ENCODE measurements around the gene AURKB.
"Not testable (repeated sequence)": the region's sequence is repeated elsewhere in the genome, so short reads cannot be mapped to it uniquely, and the experiment has no call there.

Gene AURKB

DNA sequence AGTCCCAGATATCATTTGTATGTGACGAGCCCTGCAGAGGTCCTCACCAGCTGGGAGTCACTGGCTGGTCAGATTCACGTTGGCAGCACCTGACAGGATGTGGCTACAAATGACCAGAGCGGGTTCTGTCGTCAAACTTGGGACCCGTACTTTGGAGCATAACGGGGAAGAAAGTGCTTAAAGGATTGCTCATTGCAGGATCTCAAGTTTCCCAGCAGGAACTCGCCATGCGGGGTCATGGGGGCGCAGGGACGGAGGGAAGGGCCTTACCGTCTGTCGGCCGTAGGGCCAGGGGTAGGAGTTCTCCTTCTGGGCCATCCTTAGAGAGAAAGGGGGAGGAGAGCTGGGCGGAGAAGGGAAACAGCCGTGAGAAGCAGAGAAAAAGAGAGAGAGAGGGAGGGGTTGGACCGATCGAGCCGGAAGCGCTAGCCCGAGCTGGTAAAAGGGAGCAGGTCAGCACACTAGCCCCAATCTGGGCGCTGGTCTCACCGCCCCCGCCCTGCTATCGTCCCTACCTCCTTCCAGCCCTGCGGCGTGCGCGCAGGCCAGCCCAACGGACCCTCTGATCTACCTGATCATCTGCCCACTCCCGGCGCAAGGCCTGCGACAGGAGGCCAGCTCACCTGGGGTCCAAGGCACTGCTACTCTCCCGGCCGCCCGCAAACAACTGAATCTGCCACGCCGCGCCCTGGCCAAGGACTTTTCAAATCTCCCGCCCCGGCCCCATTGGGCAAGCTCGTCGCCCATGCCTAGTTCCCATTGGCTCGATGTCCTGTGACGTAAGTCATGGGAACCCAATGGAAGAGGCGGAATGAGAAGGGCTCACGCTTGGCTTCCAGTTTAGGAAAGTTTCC is at the start of gene AURKB:
Gene AURKB (minus strand): TSS at position 669 of the 854 bp plus-strand sequence. CDS start 351 bp downstream, at position 318.
- DNase-seq (ENCODE audit: low spot score), result peak; percentile 96

DNA sequence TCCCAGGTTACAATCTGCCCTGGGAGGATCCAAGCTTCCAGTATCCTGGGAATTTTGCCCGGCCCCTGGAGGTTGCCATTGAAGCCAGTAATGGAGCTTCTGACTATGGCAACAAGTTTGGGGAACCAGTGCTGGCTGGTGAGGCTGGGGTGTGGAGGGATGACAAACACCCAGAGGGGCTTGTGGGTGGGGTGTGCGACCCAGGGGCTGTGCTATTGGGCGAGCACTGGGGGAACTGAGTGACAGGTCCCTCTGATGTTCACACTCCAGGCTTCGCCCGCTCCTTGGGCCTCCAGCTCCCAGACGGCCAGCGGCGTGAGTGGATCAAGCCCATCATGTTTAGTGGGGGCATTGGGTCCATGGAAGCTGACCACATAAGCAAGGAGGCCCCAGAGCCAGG is 47.4 kb upstream of the AURKB start:
- no peak for DNase-seq (ENCODE audit: low spot score)

DNA sequence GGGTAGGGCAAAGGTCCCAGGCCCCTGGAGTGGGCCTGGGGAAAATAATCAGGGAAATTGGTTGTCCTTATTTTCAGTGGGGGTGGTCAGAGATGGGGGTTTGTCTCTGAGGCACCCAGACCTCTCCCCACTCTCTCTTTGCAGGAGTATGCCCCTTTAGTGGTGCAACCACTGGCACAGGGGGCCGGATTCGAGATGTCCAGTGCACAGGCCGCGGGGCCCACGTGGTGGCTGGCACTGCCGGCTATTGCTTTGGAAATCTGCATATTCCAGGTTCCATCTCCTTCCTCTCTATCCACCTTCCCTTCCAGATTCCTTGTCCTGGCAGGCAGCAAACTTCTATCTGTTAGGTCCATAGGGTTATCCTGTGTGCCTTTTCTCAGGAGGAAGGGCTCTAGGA is 46.3 kb upstream of the AURKB start:
- DNase-seq (ENCODE audit: low spot score), result no peak

DNA sequence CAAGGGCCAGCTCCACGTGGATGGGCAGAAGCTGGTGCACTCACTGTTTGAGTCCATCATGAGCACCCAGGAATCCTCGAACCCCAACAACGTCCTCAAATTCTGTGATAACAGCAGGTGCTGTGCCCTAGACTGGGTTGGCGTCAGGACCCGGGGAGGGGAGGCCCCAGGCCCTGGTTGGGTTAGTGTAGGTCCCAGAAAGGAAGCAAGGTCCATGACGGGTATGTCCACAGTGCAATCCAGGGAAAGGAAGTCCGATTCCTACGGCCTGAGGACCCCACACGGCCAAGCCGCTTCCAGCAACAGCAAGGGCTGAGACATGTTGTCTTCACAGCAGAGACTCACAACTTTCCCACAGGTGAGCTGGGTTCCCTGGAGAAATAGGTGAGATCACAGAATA is 45.9 kb upstream of the AURKB start:
- DNase-seq (ENCODE audit: low spot score), result no peak

DNA sequence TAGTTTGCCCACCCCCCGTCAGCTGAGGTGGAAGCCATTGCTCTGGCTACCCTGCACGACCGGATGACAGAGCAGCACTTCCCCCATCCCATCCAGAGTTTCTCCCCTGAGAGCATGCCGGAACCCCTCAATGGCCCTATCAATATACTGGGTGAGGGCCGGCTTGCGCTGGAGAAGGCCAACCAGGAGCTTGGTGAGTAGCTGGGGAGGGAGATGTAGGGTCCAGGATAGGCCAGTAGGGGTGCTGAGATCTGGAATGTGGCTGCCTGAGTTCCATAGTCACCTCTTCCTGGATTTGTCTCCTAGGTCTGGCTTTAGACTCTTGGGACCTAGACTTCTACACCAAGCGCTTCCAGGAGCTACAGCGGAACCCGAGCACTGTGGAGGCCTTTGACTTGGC is 45.1 kb upstream of the AURKB start:
- no peak for DNase-seq (ENCODE audit: low spot score)

DNA sequence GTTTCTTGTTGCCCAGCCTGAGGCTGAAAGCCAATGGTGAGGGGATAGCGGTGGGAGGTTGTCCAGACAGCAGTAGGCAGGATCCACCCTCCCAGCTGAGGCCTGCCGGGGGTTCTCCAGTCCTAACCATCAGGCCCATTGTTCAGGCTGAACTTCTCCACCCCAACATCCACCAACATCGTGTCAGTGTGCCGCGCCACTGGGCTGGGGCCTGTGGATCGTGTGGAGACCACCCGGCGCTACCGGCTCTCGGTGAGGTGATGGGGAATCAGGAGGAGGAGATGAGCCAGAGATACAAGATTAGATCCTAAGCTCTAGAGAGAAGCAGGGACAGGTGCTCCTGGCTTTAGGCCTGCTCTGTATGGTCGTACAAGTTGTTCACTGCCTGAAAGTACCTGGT is 44.5 kb upstream of the AURKB start:
- DNase-seq (ENCODE audit: low spot score), result no peak

DNA sequence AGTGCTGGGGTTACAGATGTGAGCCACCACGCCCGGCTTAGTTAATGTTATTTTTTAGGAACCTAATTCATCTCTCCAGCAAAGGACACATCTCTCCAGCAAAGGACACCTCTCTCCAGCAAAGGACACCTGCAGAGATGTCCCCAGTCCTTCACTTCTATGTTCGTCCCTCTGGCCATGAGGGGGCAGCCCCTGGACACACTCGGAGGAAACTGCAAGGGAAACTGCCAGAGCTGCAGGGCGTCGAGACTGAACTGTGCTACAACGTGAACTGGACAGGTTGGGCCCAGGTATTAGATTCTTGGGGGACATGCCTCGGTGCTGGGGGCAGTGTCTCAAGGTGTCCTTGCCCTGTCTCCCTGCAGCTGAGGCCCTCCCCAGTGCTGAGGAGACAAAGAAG is 43.4 kb upstream of the AURKB start:
- peak; percentile 31 for DNase-seq (ENCODE audit: low spot score)

DNA sequence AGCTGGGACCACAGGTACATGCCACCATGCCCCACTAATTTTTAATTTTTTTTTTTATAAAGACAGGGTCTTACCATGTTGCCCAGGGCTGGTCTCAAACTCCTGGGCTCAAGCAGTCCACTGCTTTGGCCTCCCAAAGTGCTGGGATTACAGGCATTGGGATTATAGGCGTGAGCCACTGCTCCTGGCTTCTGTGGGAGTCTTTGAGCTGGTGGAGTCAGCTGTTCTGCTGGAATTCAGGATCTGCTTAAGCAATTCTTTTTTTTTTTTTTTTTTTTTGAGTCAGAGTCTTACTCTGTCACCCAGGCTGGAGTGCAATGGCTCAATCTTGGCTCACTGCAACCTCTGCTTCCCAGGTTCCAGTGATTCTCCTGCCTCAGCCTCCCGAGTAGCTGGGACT is 41.0 kb upstream of the AURKB start:
- not testable (repeated sequence) for DNase-seq (ENCODE audit: low spot score)

DNA sequence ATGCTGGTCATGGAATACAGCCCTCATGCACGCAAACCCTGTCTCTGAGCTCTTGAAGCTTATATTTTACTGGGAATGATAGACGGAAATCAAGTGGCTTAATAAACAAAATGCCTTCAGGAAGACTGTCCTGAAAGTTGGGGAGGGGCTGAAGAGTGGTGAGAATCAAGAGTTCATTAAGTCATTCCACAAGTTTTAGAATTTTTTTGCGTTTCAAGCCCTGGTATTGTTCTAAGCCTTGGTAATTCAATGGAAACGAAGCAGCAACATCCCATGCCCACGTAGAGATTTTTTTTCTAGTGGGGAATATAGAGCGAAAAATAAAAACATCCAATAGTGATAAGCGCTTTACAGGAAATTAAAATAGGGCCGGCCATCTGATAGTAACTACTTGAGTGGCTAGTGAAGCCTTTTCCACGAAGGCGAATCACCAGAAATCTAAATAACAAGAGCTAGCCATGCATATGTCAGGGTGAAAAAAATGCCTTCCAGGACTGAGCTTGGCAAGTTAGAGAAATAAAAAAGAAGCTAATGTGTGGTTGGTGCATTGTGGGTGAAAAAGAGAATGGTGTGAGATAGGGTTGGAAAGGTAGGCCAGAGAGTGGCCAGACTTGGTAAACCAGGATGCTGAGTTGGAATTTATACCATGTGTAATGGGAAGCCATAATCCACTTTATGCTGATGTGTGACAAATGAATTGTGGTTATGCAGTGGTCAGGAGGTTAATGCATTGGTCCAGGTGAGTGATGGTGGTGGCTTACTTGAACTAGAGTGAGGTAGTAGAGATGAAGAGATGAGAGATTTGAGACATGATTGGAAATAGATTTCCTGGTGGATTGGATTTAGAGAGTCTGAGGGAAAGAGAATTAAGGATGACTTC is 39.5 kb upstream of the AURKB start:
- DNase-seq (ENCODE audit: low spot score), result no peak

DNA sequence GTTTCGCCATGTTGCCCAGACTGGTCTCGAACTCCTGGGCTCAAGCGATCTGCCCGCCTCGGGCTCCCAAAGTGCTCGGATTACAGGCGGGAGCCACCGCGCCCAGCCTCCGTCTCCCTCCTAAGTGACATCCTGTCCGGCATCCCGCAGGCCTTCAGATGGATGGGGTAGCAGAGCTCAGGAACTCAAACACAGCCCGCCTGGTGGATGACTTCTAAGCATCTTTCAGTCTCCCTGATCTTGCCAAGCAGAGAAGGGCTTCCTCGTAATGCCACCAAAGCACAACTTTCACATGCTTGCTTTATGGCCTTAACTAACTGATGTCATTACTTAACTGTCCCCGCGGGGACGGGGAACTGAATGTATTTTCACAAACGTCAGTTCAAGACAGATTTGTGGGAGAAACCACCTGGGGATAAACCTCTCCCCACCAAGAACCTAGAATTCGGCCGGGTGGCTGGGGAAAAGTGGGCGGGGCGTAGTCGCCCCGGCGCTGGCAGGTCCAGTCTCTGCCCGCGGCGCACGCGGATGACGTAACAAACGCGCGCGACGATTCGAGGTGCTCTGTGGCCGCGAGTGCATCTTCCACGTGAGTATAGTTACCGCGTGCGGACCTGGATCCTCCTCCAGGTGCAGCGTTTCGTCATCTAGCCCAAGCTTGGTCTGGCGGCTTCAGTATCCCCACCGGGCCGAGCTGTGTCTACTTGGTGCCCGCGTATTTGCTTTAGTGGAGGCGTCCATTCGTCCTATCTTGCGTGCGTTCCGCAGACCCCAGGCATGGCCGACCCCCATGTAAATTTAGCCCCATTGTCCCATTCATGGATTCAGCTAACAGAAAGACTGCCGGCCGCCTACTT is 38.6 kb upstream of the AURKB start, which contains the start of gene PFAS:
Gene PFAS (plus strand): TSS at position 539 of the 857 bp plus-strand sequence. CDS start 4,649 bp downstream, outside the sequence.
- peak; percentile 96 for DNase-seq (ENCODE audit: low spot score)

DNA sequence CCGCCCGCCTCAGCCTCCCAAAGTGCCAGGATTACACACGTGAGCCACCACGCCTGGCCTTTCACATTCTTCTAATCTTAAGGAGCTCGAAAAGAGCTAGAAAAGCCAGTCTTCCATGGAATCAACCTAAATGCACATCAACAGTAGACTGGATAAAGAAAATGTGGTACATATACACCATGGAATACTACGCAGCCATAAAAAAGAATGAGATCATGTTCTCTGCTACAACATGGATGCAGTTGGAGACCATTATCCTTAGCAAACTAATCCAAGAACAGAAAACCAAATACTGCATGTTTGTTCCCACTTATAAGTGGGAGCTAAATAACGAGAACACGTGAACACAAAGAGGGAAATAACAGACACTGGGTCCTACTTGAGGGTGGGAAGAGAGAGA is 34.4 kb upstream of the AURKB start:
- no peak for DNase-seq (ENCODE audit: low spot score)

DNA sequence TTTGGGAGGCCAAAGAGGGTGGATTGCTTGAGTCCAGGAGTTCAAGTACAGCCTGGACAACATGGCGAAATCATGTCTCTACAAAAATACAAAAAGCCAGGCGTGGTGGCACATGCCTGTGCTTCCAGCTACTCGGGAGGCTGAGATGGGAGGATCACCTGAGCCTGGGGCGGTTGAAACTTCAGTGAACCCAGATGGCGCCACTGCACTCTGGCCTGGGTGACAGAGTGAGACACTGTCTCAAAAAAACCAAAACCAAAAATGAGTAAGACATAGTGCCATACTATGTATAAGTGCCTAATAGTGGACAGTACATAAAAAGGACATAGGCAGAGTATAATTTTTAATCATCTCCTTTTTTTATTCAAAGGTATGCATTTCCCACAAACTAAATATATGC is 33.5 kb upstream of the AURKB start:
- no peak for DNase-seq (ENCODE audit: low spot score)

DNA sequence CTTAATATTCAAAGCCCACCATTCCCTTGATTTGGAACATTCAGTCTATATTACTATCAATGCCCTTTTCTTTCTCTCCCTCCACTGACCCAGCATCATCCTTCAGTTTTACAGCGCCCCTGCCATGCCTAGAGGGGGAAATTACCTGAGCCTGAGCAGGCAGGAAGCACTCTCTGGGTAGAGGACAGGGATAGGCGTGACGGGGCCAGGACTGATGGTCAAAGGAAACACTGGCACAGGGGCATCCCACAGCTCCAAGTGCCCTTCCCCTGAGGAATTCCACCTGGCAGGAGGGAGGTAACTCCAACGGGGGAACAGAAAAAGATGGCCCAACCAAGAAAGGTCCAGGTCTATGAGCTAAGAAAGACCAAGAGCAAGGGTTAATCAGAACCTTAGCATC is 27.5 kb upstream of the AURKB start:
- DNase-seq (ENCODE audit: low spot score), result no peak

DNA sequence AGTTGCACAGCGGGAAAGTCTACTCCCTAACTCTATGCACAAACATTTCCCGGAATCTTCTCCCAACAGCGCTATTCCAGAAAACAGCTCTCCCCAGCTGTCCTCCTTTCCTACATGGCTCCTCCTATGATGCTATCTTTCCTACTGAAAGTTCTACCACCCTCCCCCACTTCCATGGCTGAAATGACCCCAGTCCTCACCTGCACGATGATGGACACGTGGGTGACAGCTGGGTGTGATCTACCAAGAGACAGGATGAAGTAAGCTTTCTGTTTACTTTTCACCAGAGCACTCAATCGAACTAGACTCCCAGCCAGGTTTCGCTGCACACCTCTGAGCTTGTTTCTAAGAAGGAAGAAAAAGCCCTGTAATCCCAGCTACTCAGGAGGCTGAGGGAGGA is 26.8 kb upstream of the AURKB start:
- DNase-seq (ENCODE audit: low spot score), result no peak

DNA sequence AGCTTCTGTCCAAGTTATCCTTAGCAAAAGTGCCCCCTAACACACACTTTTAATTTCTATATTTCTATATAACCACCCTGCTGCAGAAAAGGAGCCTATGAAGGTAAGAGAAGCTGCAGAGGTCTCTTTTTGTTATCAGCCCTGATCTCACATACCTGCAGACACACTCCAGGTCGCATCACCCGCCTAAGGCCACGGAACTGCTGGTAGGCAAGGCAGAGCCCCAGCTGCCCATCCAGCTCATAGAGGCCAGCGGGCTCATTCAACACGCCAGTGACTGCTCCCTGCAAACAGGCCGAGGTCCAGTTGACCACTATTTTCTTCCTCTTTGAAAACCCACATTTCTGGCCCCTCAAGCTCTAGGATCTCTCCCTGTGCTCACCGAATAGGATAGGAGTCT is 25.3 kb upstream of the AURKB start:
- DNase-seq (ENCODE audit: low spot score), result no peak

DNA sequence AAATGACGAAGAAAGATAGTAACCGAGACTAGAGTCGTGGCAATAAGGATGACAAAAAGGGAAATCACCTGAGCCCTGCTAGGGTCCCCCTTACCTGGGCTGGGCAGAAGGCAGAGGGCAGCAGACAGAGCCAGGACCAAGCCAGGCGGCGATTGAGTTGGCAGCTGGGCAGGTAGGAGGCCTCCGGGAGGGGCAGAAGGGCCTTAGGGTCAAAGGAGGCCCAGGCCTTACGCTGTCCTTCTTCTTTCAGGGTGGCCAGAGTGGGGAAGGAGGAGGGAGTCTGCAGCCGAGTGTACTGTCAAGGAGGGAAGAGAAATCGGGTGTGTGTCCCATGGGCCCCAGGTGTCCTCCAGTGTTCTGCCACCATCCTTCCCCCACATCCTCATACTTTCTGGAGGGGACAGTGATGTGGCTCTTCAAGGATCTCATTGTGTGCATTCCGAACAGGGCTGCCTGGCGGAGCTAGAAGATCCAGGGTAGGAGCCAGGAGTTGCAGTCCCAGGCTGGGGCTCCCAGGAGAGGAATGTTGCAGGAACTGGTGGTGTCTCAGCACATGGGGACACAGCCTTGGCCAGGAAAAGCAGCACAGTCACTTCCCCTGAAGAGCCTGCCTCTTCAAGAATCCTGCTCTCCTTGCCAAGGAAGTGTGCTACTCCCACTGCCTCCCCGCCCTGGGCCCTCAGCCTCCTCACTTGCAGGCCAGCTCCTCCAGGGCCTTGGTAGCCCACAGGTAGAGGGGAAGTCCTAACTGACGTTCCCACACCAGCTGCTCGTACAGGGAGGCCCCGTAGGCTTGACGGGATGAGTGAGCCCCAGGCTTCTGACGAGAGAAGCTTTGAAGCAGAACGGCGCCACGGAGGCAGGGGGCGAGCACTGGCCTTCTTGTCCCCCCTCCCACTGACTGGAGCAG is 24.2 kb upstream of the AURKB start:
- DNase-seq (ENCODE audit: low spot score), result no peak

DNA sequence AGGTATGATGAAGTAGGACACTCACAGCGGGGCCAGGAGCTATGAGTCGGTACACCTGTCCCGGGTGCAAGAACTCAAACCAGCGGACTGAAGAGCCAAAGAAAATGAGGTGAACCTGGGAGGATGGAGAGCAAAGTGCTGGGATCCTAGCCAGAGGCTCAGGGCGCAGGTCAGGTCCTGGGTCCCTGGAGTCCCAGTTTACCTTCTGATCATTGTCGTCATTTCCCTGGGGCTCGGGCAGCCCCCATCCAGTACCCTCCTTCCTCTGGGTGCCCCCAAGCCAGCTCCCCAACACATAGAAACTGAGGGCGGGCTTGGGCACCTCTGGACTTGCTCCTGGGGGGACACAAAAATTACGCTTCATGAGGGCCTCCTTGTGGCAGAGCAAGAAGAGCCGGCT is 21.3 kb upstream of the AURKB start:
- DNase-seq (ENCODE audit: low spot score), result no peak

DNA sequence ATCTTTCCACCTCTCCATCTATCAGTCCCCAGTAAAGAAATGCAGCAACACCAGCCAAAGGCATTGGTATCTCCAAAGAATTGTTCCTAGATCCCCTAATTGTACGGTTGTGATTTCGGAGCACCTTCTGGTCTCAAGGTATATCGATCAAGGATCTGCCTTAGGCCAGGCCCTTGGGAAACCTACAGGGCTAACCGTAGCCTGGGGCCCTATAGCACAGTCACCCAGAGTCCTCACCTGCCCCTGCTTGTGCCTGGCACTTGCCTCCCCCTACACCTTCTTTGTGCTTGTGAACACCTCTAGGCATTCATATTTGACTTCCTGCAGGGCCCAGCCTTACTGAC is 16.8 kb upstream of the AURKB start:
- DNase-seq (ENCODE audit: low spot score), result no peak

DNA sequence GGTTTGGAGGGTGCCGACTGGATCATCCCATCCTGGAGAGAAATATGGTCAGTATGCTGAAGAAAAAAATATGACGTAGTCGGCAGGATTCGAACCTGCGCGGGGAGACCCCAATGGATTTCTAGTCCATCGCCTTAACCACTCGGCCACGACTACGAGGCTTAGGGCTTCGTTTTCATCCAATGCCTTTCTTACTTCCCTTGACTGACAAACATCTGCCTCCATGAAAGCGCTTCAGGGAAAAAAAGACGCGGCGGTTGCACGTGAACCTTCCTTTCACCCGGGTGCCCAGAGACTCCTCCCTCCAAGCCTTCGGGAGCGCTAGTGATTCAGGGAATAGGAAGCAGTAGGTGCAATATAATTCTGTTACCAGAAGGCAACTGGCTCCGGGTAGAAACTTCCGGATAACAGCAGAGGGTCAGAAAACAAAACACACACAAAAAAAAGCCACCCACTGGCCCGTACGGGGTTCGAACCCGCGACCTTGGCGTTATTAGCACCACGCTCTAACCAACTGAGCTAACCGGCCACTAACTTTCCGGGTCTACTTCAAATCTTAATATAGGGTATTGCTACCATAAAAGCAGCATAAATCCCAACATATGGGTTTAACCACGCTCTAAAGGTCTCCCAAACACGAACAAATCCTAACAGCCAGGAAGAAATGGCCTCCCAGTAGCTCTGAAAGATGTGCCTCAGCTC is 16.3 kb upstream of the AURKB start:
- DNase-seq (ENCODE audit: low spot score), result peak; percentile 73

DNA sequence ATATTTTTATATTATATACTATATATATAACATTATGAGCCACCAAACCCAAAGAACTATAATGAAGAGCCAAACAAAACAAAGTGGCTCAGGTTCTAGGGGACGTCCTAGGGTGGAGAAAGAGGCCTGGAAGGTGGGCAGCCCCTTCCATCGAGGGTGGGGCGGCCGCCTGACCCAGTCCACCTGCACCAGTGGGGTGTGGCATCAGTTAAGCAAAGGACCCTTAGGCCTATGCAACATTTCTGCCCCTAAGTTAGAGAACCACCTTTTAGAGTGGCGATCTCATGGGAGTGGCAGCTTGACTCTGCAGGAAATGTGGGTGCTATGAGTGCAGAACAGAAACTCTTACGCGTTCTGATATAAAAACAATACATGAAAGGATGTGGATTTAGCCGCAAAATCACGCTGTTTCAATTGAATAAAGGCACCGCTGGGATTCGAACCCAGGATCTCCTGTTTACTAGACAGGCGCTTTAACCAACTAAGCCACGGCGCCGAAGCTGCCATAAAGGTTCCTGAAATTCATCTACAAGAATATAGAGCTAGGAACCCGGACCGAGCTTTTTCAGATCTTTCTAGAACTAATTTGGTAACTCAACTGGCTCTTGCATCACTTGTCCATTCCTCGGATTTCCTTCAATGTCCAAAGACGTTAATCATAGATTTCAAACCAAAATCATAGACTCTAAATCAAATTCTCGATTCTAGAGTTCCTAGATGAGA is 15.6 kb upstream of the AURKB start:
- DNase-seq (ENCODE audit: low spot score), result peak; percentile 29

Data from AG08396 (cell line).